ENCODE data around the gene NRP1.

GRCh38 chr10:33190406-33190805 lies 144.1 kb downstream of the NRP1 start:
- TF ChIP-seq CTCF (IDR thresholded peaks at IDR 0.05) = no peak
- no peak for TF ChIP-seq EP300 (IDR thresholded peaks at IDR 0.05; ENCODE audit: borderline replicate concordance in 1 of 2, low read depth in 1 of 2, low read length in 1 of 2)
- TF ChIP-seq MAX (IDR thresholded peaks at IDR 0.05; ENCODE audit: low read depth) = no peak
- no peak for TF ChIP-seq GATA2 (CRISPR knock-in tag; IDR thresholded peaks at IDR 0.05)
- no peak for TF ChIP-seq EZH2phosphoT487 (IDR thresholded peaks at IDR 0.05; ENCODE audit: borderline replicate concordance, low read depth)

Measured in SK-N-SH (cell line).